Neuron (in vitro differentiated cells): Measurements from ENCODE around the gene OR10G3.

Experiments
- H2AFZ ChIP-seq: one replicate; pipeline ENCODE4 v1.6.1; 2013; ENCODE audit warnings: low read depth, mild to moderate bottlenecking, inconsistent platforms, low read length, moderate library complexity
- H3K27me3 ChIP-seq: one replicate; pipeline ENCODE4 v1.6.1; 2013; ENCODE audit warnings: low read length; ENCODE audit not compliant: insufficient read depth
- H3K36me3 ChIP-seq: one replicate; pipeline ENCODE4 v1.6.1; 2013; ENCODE audit warnings: low read length; ENCODE audit not compliant: insufficient read depth
- H3K4me1 ChIP-seq: one replicate; pipeline ENCODE4 v1.6.1; 2013; ENCODE audit warnings: low read length; ENCODE audit not compliant: insufficient read depth
- H3K4me3 ChIP-seq: 2 replicates; pipeline ENCODE4 v1.5.1; 2013; ENCODE audit warnings: mild to moderate bottlenecking, low read length, moderate library complexity
- H3K9me3 ChIP-seq: one replicate; pipeline ENCODE4 v1.6.1; 2013; ENCODE audit warnings: low read length

The OR10G3 gene

GRCh38 chr14:21527318-21527679 is 52.6 kb downstream of the OR10G3 start:
- H2AFZ ChIP-seq, result no peak overlapping the region
- no peaks in the 10 kb centered on the region for H3K9me3 ChIP-seq
- H3K36me3 ChIP-seq, result peaks cover 37% of the 10 kb centered on the region
- H3K4me1 ChIP-seq, result peaks cover 31% of the 10 kb centered on the region
- peak overlapping the region; percentile 89 for H3K4me3 ChIP-seq
- H3K27me3 ChIP-seq, result no peaks in the 10 kb centered on the region

DNA sequence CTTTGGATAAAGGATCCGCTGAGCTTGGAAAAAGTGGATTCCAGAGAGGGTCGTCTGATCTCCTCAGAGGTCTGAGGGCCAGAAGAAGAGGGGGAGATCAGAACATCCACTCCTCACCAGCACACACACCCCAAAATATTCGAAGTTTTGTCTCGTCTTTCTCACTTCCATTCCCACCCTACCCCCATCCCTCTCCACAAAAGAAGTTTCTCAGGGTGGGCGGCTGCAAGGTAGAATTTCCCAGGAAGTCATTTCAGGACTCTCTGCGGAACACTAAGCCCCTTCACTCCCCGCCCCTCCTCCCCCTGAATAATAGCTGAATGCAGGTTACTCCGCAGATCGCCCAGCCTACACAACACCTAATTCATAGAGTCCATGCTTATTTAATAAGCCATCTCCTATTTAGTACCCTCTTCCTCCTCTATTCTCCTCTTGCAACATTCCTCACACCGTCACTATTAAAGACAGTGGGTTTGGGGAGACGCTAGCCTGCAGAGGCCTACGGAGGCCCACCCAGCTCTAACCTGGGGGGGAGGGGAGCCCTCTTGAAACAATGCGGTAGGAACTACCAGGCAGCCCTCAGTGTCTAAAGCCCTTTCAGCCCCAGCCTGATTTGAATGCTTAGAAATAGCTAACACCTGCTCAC is 53.1 kb downstream of the OR10G3 start:
- H3K36me3 ChIP-seq, result peaks cover 42% of the 10 kb centered on the region
- peak overlapping the region; percentile 89 for H3K4me3 ChIP-seq
- peaks cover 2% of the 10 kb centered on the region for H3K9me3 ChIP-seq
- no peaks in the 10 kb centered on the region for H3K27me3 ChIP-seq
- H2AFZ ChIP-seq, result peak overlapping the region; percentile 36
- H3K4me1 ChIP-seq, result peaks cover 34% of the 10 kb centered on the region

- peak within 1 kb of the TSS; percentile 89 for H3K4me3 ChIP-seq
- H3K9me3 ChIP-seq, result peaks cover 2% of the 10 kb centered on the region
- peak within 1 kb of the TSS; percentile 36 for H2AFZ ChIP-seq
- no peaks in the 10 kb centered on the region for H3K27me3 ChIP-seq
- H3K4me1 ChIP-seq, result peaks cover 35% of the 10 kb centered on the region
- peaks cover 49% of the 10 kb centered on the region for H3K36me3 ChIP-seq
These were observed 53.8 kb downstream of the OR10G3 start, which contains the start of gene SALL2 for GRCh38 chr14:21525962-21526671. SALL2 (minus strand) TSS chr14:21526346; CDS start chr14:21526127, 219 bp downstream.

- Histone ChIP-seq H3K27me3 (no peaks in the 10 kb centered on the region), H3K4me3 (peak overlapping the region; percentile 89), H3K4me1 (peaks cover 35% of the 10 kb centered on the region), H3K9me3 (peaks cover 2% of the 10 kb centered on the region), H3K36me3 (peaks cover 54% of the 10 kb centered on the region), H2AFZ (no peak overlapping the region)
These were observed 54.3 kb downstream of the OR10G3 start for GRCh38 chr14:21525571-21525961.

- peaks cover 2% of the 10 kb centered on the region for H3K9me3 ChIP-seq
- no peak overlapping the region for H2AFZ ChIP-seq
- no peaks in the 10 kb centered on the region for H3K27me3 ChIP-seq
- peaks cover 58% of the 10 kb centered on the region for H3K36me3 ChIP-seq
- H3K4me1 ChIP-seq, result peaks cover 35% of the 10 kb centered on the region
- peak overlapping the region; percentile 89 for H3K4me3 ChIP-seq
These were observed 55.0 kb downstream of the OR10G3 start for GRCh38 chr14:21524575-21525490.

GRCh38 chr14:21523203-21523602 is 56.7 kb downstream of the OR10G3 start:
- Histone ChIP-seq H3K4me3 (no peak overlapping the region), H3K36me3 (peaks cover 52% of the 10 kb centered on the region), H3K27me3 (no peaks in the 10 kb centered on the region), H2AFZ (no peak overlapping the region), H3K9me3 (peaks cover 2% of the 10 kb centered on the region), H3K4me1 (peaks cover 32% of the 10 kb centered on the region)

GRCh38 chr14:21521501-21521900 is 58.4 kb downstream of the OR10G3 start:
- H3K36me3 ChIP-seq, result peaks cover 52% of the 10 kb centered on the region
- H3K9me3 ChIP-seq, result peaks cover 2% of the 10 kb centered on the region
- H3K4me1 ChIP-seq, result peaks cover 18% of the 10 kb centered on the region
- H2AFZ ChIP-seq, result no peak overlapping the region
- H3K27me3 ChIP-seq, result no peaks in the 10 kb centered on the region
- no peak overlapping the region for H3K4me3 ChIP-seq

- H3K4me1 ChIP-seq, result peaks cover 15% of the 10 kb centered on the region
- H3K9me3 ChIP-seq, result peaks cover 2% of the 10 kb centered on the region
- no peak overlapping the region for H2AFZ ChIP-seq
- no peaks in the 10 kb centered on the region for H3K27me3 ChIP-seq
- no peak overlapping the region for H3K4me3 ChIP-seq
- H3K36me3 ChIP-seq, result peaks cover 52% of the 10 kb centered on the region
These were observed 59.1 kb downstream of the OR10G3 start for GRCh38 chr14:21520767-21521166.

- no peak overlapping the region for H3K4me3 ChIP-seq
- no peak overlapping the region for H2AFZ ChIP-seq
- peaks cover 35% of the 10 kb centered on the region for H3K36me3 ChIP-seq
- H3K9me3 ChIP-seq, result peaks cover 2% of the 10 kb centered on the region
- H3K4me1 ChIP-seq, result peaks cover 16% of the 10 kb centered on the region
- H3K27me3 ChIP-seq, result no peaks in the 10 kb centered on the region
These were observed 61.2 kb downstream of the OR10G3 start for GRCh38 chr14:21518725-21519124.
